Measurements from ENCODE around the gene PALM2AKAP2.

The PALM2AKAP2 gene

GRCh38 chr9:109779711-109780452 lies at the start of gene PALM2AKAP2:
TSS of gene PALM2AKAP2 (plus strand) at chr9:109780198. CDS start at chr9:109780489, 291 bp downstream.
- DNase-seq = no peak

DNA sequence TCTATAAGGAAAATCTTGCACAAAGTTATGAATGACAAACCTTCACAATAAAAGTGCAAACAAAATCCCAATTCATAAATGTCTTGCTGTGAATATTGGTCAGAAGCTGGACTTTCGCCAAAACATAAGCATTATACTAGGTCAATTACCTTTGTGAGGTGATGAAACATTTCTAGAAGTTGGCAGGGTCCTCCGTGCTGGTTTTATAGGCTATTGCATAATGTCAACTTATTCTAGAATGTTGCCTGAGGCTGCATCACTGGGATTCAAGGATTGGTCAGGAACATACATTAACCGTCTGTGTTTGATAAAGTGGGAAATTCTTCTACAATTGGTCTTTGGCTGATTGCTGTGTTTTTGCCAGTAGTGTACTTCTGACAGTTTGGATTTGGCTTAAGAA lies 49.8 kb upstream of the PALM2AKAP2 start:
- DNase-seq = no peak

- no peak for DNase-seq
Measured at GRCh38 chr9:109733690-109734089, 46.3 kb upstream of the PALM2AKAP2 start.

DNA sequence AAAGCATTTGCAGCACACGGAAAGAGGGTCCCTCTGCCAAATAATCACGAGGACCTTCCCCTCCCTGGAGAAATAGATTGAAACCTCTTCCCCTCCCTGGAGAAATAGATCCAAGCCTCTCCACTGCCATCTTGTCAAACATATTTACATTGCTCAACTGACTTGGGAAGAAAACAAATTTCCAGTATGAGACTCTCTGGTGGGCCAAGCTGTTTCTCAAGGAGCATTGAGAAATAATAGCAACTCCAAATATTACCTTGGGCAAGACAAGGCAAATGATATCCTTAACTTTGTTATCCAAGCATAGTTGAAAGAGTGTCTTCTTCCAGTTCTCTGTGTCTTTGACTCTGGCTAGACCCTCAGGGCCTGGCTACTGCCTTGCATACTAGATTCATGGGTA lies 45.2 kb upstream of the PALM2AKAP2 start:
- no peak for DNase-seq

DNA sequence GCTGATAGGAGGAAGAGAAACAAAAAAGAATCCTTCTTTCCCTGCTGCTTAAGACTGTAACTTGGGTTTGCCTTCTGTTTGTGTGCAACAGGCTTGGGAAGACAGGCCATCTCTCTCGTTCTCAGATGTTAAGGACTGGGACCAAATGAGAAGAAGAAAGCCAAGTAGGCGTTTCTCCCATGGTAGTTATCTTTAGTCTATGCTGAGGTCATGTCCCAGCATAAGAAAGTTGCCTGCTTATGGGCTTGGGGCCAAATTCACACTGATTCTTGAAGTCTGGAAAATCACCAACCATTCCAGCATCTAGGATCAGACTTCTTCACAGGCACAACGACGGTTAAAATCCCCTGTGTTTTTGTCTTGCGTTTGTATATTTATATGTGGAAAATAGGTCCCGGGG lies 44.2 kb upstream of the PALM2AKAP2 start:
- no peak for DNase-seq

GRCh38 chr9:109737295-109737694 lies 42.7 kb upstream of the PALM2AKAP2 start:
- no peak for DNase-seq

- no peak for DNase-seq
Measured at GRCh38 chr9:109739760-109740159, 40.2 kb upstream of the PALM2AKAP2 start.

- no peak for DNase-seq
Measured at GRCh38 chr9:109742776-109743348, 37.1 kb upstream of the PALM2AKAP2 start.

DNA sequence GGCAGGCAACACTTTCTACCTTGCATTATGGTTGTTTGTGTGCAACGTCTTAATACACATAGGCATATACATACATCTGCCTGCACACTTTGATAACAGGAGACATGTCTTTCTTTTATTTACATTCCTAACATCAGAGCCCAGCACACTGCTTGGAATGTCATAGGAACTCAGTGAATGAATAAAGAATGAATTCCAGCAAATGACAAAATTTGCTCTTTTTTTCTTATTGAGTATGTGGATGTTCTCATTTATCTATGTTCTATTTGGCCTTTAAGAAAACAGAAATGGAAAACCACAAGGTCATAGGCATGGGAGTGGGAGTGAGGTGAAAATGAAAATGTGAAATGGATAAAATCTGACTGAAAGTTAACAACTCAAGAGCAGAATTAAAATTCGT lies 36.3 kb upstream of the PALM2AKAP2 start:
- no peak for DNase-seq

DNA sequence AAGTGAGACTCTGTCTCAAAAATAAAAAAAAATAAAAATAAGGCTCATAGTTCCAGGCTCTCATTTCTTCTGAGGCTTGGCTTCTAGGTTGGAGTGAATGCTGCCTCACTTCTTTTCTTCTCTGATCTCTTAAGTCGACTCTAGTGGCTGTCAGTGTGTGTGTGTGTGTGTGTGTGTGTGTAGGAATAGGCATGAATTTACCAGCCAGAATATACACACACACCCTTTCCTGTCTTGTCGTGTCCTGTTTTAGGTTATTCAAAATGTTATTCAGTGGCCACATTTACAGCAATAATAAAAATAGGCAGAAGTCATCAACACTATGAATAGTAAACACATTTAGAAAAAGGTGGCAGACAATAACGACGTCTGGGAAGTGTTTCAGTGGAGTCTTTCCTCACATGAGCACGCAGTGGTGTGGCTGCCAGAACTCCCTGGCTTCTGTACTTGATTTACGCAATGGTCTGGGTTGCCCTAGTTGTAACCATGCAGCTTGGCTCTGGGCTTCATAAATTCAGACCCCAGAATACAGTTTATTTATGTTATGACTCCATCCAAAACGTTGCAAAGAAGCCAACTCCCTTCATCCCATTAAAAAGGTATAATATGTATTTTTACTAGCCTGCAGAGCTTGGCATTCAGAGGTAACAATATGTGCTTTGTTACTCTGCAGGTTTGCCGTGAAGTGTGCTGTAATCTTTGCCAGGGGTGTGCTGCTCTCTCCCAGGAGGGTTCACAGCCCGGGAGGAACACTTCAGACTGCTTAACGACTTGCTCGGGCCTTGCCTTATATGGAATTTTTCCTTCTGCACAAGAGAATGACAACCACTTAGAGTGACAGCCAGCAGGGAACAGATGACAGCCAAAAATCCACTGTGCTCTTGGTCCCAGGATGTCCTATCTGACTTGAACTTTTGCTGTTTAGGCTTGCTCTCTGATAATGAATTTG lies 34.4 kb upstream of the PALM2AKAP2 start:
- no peak for DNase-seq

- no peak for DNase-seq
Measured at GRCh38 chr9:109751253-109751652, 28.7 kb upstream of the PALM2AKAP2 start.

DNA sequence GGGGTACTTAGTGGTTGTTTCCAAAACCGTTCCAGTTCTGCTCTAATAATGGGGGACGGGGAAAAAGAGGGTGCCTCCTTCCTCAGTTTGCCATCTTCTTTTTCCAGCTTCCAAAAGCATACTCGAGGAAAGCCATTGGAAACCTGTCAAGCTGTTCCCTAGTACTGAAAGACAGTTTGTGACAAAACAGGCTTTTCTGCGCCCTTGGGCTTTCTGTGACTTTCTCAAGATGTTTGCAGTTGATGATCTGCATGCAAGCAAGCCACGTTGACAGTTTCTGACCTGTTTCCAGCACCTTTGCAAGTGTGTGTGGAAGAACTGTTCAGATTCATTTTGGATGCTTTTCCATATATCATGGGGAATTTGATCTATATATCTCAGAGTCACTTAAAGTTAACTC lies 26.7 kb upstream of the PALM2AKAP2 start:
- DNase-seq = no peak

GRCh38 chr9:109755040-109755439 lies 25.0 kb upstream of the PALM2AKAP2 start:
- DNase-seq = no peak

DNA sequence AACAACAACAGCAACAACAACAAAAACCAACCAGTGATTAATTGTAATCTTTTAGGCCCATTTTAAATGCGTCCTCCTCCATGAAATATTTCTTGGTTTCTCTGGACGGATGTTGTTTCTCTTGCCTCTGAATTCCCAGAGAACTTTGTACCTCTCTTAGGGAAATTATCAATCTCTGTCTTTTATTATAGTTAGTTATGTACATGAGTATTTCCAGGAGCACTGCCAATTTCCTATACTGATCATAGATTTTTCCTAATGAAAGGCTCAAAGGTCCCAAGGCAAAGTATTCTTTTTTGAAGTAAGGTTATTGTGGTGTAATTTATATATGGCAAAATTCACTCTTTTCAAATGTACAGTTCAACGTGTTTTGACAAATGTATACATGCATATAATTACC lies 20.4 kb upstream of the PALM2AKAP2 start:
- no peak for DNase-seq

DNA sequence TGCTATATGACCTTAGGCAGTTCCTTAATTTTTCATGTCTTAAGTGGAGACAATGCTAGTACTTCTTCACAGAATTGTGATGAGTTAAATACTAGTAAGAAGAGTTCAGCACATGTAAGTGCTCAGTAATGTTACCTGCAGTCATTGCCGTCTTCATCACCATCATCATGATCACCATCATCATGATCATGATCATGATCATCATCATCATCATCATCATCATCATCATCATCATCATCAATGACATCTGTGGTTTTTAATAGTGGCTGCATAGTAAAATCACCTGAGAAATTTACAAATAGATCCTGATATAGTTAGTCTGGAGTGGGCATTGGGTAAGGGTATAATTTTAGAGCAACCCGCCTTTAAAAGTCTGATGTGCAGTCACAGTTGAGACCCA lies 14.7 kb upstream of the PALM2AKAP2 start:
- no peak for DNase-seq

- no peak for DNase-seq
Measured at GRCh38 chr9:109765830-109766229, 14.2 kb upstream of the PALM2AKAP2 start.

DNA sequence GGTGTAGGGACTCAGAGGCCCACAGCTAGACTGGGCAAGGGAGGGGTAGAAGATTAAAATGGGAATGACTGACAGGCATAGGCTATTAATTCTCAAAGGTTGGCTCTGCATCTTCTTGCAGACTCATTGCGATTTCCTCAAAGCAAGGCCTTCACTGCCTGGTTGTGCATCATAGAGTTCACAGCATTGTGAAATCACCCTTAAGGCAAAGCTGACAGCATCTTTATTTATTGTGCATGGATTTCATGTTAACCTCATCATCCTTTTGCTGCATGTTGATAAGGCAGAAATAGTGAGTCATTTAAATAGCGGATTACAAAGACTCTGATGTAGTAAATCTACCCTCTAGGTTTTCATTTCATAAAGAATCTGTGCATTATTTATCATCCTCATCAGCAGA lies 13.6 kb upstream of the PALM2AKAP2 start:
- no peak for DNase-seq

GRCh38 chr9:109767404-109767803 lies 12.6 kb upstream of the PALM2AKAP2 start:
- no peak for DNase-seq

GRCh38 chr9:109767814-109768213 lies 12.2 kb upstream of the PALM2AKAP2 start:
- DNase-seq = no peak

GRCh38 chr9:109769250-109769649 lies 10.7 kb upstream of the PALM2AKAP2 start:
- no peak for DNase-seq

- no peak for DNase-seq
Measured at GRCh38 chr9:109770101-109770500, 9.9 kb upstream of the PALM2AKAP2 start.

- no peak for DNase-seq
Measured at GRCh38 chr9:109771087-109771486, 8.9 kb upstream of the PALM2AKAP2 start.

DNA sequence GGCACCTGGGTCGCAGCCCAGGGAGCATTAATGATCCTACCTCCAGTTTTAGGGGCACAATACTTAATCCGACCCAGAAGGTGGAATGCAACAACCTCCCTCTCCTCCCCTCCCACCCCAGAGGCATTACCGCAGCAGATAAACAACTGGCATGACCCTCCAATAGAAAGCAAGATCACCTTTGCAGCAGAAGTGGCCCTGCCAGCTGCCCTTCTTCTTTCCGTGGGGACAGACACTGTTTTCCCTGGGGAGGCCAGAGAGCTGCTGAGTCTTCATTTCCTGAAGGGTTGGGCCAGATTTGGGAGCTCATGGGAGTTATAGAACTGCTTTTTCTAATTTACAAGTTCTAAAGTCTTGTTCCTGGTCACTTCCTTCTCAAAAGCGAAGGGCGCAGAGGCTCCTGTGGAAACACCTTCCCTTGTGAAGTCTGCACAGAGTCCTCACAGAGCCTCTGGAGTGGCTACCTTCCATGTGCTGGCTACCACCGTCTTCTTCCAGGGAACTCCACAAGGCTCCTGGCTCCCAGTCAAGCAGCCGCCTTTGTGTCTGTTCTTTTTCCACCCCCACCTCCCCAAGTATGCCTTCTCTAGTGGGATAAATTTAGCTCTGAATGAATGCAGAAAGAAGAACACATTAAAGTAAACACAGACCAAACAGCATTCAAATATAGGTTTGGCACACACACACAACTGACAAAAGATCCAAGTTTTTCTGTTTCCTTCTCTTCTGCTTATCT lies 8.0 kb upstream of the PALM2AKAP2 start:
- no peak for DNase-seq
